Mesendoderm (in vitro differentiated cells): Measurements from ENCODE around the gene SIGLEC8.

Experiments used
- DNase-seq: peaks from one replicate; pipeline ENCODE4 v3.0.0; 2013
- H2AK5ac ChIP-seq: 2 replicates; pipeline ENCODE4 v1.6.1; 2013; ENCODE audit warnings: low read length, inconsistent platforms
- H2BK120ac ChIP-seq: 2 replicates; pipeline ENCODE4 v1.6.1; 2013; ENCODE audit warnings: low read depth, mild to moderate bottlenecking, low read length, moderate library complexity, mixed read lengths
- H2BK15ac ChIP-seq: replicated peaks from 2 replicates; pipeline ENCODE4 v1.6.1; 2013; ENCODE audit warnings: low read depth, mild to moderate bottlenecking, moderate library complexity
- H2BK5ac ChIP-seq: 2 replicates; pipeline ENCODE4 v1.6.1; 2013; ENCODE audit warnings: low read length, inconsistent platforms
- H3K18ac ChIP-seq: 2 replicates; pipeline ENCODE4 v1.6.1; 2013; ENCODE audit warnings: mild to moderate bottlenecking, low read length, mixed read lengths
- H3K23ac ChIP-seq: one replicate; pipeline ENCODE4 v1.6.1; 2013; ENCODE audit warnings: low read length
- H3K27ac ChIP-seq: 2 replicates; pipeline ENCODE4 v1.5.1; 2013; ENCODE audit warnings: low read depth, mild to moderate bottlenecking, inconsistent platforms, low read length, moderate library complexity
- H3K27me3 ChIP-seq: 2 replicates; pipeline ENCODE4 v1.6.1; 2013; ENCODE audit warnings: low read length, control low read depth, mild to moderate bottlenecking, inconsistent platforms; ENCODE audit not compliant: insufficient read depth, poor library complexity
- H3K36me3 ChIP-seq: 2 replicates; pipeline ENCODE4 v1.6.1; 2013; ENCODE audit warnings: low read length, inconsistent platforms; ENCODE audit not compliant: control insufficient read depth, insufficient read depth
- H3K4ac ChIP-seq: one replicate; pipeline ENCODE4 v1.6.1; 2013; ENCODE audit warnings: low read depth, mild to moderate bottlenecking, low read length, moderate library complexity
- H3K4me1 ChIP-seq: 2 replicates; pipeline ENCODE4 v1.6.1; 2013; ENCODE audit warnings: low read depth, low read length, inconsistent platforms; ENCODE audit not compliant: control insufficient read depth
- H3K4me2 ChIP-seq: 2 replicates; pipeline ENCODE4 v1.6.1; 2013; ENCODE audit warnings: low read length
- H3K4me3 ChIP-seq: 2 replicates; pipeline ENCODE4 v1.5.1; 2013; ENCODE audit warnings: mild to moderate bottlenecking, low read length
- H3K56ac ChIP-seq: one replicate; pipeline ENCODE4 v1.6.1; 2013; ENCODE audit warnings: low read length
- H3K79me1 ChIP-seq: 2 replicates; pipeline ENCODE4 v1.6.1; 2013; ENCODE audit warnings: low read length, inconsistent platforms
- H3K79me2 ChIP-seq: 2 replicates; pipeline ENCODE4 v1.6.1; 2013; ENCODE audit warnings: mild to moderate bottlenecking, low read length; ENCODE audit not compliant: control insufficient read depth, insufficient read depth
- H3K9ac ChIP-seq: 2 replicates; pipeline ENCODE4 v1.6.1; 2013; ENCODE audit warnings: low read length, inconsistent platforms
- H4K5ac ChIP-seq: one replicate; pipeline ENCODE4 v1.6.1; 2013; ENCODE audit warnings: low read length
- H4K8ac ChIP-seq: one replicate; pipeline ENCODE4 v1.6.1; 2013; ENCODE audit warnings: low read depth, mild to moderate bottlenecking, control low read depth, low read length, moderate library complexity
- WGBS: extraction: QIAGEN DNeasy Blood & Tissue Kit; methylation state at CpG from one replicate; pipeline ENCODE4 v1.1.7; 2013; ENCODE audit warnings: low lambda C conversion rate, missing lambda C conversion rate; ENCODE audit not compliant: insufficient coverage; ENCODE audit errors: extremely low coverage; 5-methylcytosine and 5-hydroxymethylcytosine counted together

SIGLEC8 gene

GRCh38 chr19:51489113-51489512, 30.9 kb upstream of the SIGLEC8 start:
- H3K9ac ChIP-seq = no peak overlapping the region
- no peak overlapping the region for H2BK120ac ChIP-seq
- no peak overlapping the region for H3K56ac ChIP-seq
- no peak overlapping the region for H3K4ac ChIP-seq
- H2BK15ac ChIP-seq = no peak overlapping the region
- no peak overlapping the region for H4K5ac ChIP-seq
- H3K4me3 ChIP-seq = no peak overlapping the region
- H3K18ac ChIP-seq = no peak overlapping the region
- H3K36me3 ChIP-seq = no peaks in the 10 kb centered on the region
- no peaks in the 10 kb centered on the region for H3K79me1 ChIP-seq
- WGBS = no CpG with 5 or more reads among the region's 2 CpGs
- H3K4me2 ChIP-seq = no peak overlapping the region
- H2AK5ac ChIP-seq = no peak overlapping the region
- no peak overlapping the region for H4K8ac ChIP-seq
- H3K79me2 ChIP-seq = no peaks in the 10 kb centered on the region
- no peak overlapping the region for H3K27ac ChIP-seq
- H3K4me1 ChIP-seq = no peaks in the 10 kb centered on the region
- no peaks in the 10 kb centered on the region for H3K27me3 ChIP-seq
- no peak overlapping the region for H2BK5ac ChIP-seq
- no peak overlapping the region for H3K23ac ChIP-seq
- no peak for DNase-seq

GRCh38 chr19:51488491-51488890, 30.2 kb upstream of the SIGLEC8 start:
- no peak overlapping the region for H2BK120ac ChIP-seq
- no peaks in the 10 kb centered on the region for H3K79me1 ChIP-seq
- no peak overlapping the region for H4K8ac ChIP-seq
- no peak overlapping the region for H3K27ac ChIP-seq
- H2BK15ac ChIP-seq = no peak overlapping the region
- no peaks in the 10 kb centered on the region for H3K27me3 ChIP-seq
- no peak overlapping the region for H3K18ac ChIP-seq
- H3K79me2 ChIP-seq = no peaks in the 10 kb centered on the region
- no peaks in the 10 kb centered on the region for H3K36me3 ChIP-seq
- H2BK5ac ChIP-seq = no peak overlapping the region
- no peaks in the 10 kb centered on the region for H3K4me1 ChIP-seq
- no peak overlapping the region for H2AK5ac ChIP-seq
- H3K23ac ChIP-seq = no peak overlapping the region
- no peak overlapping the region for H3K4ac ChIP-seq
- no peak overlapping the region for H3K4me3 ChIP-seq
- no peak overlapping the region for H4K5ac ChIP-seq
- no peak for DNase-seq
- H3K9ac ChIP-seq = no peak overlapping the region
- no peak overlapping the region for H3K4me2 ChIP-seq
- WGBS = no CpG with 5 or more reads among the region's 3 CpGs
- no peak overlapping the region for H3K56ac ChIP-seq

GRCh38 chr19:51485960-51486660, 27.9 kb upstream of the SIGLEC8 start:
- Histone ChIP-seq H3K4ac (no peak overlapping the region), H3K4me2 (no peak overlapping the region), H2BK120ac (no peak overlapping the region), H3K4me1 (no peaks in the 10 kb centered on the region), H3K79me1 (no peaks in the 10 kb centered on the region), H3K9ac (no peak overlapping the region), H2AK5ac (no peak overlapping the region), H3K23ac (no peak overlapping the region), H2BK5ac (no peak overlapping the region), H3K4me3 (no peak overlapping the region), H3K27ac (no peak overlapping the region), H3K79me2 (no peaks in the 10 kb centered on the region), H4K5ac (no peak overlapping the region), H3K27me3 (no peaks in the 10 kb centered on the region), H3K56ac (no peak overlapping the region), H4K8ac (no peak overlapping the region), H3K18ac (no peak overlapping the region), H3K36me3 (no peaks in the 10 kb centered on the region), H2BK15ac (no peak overlapping the region)
- whole genome bisulfite sequencing = 100% methylated on average over 1 of the region's 5 CpGs
- DNase-seq = no peak

- H3K79me1 ChIP-seq = no peaks in the 10 kb centered on the region
- H3K4me2 ChIP-seq = no peak overlapping the region
- no peak overlapping the region for H3K4ac ChIP-seq
- no peaks in the 10 kb centered on the region for H3K4me1 ChIP-seq
- no peaks in the 10 kb centered on the region for H3K27me3 ChIP-seq
- no peak overlapping the region for H3K23ac ChIP-seq
- H3K79me2 ChIP-seq = no peaks in the 10 kb centered on the region
- no peak overlapping the region for H3K9ac ChIP-seq
- H4K8ac ChIP-seq = no peak overlapping the region
- H3K36me3 ChIP-seq = no peaks in the 10 kb centered on the region
- WGBS = no CpG with 5 or more reads among the region's 8 CpGs
- no peak overlapping the region for H4K5ac ChIP-seq
- no peak overlapping the region for H2AK5ac ChIP-seq
- no peak overlapping the region for H2BK15ac ChIP-seq
- no peak overlapping the region for H3K56ac ChIP-seq
- H2BK5ac ChIP-seq = no peak overlapping the region
- no peak overlapping the region for H2BK120ac ChIP-seq
- H3K4me3 ChIP-seq = no peak overlapping the region
- no peak overlapping the region for H3K27ac ChIP-seq
- H3K18ac ChIP-seq = no peak overlapping the region
- DNase-seq = peak; percentile 14
These were observed 22.3 kb upstream of the SIGLEC8 start for GRCh38 chr19:51480590-51480989.

GRCh38 chr19:51479531-51480331, 21.5 kb upstream of the SIGLEC8 start:
- H2BK5ac ChIP-seq = no peak overlapping the region

More at GRCh38 chr19:51479531-51480331, 21.5 kb upstream of the SIGLEC8 start:
- Histone ChIP-seq H3K4ac (no peak overlapping the region), H4K5ac (no peak overlapping the region), H3K4me3 (no peak overlapping the region), H3K9ac (no peak overlapping the region), H2AK5ac (no peak overlapping the region), H3K79me2 (no peaks in the 10 kb centered on the region), H3K18ac (no peak overlapping the region), H3K56ac (no peak overlapping the region), H3K36me3 (no peaks in the 10 kb centered on the region), H3K4me1 (no peaks in the 10 kb centered on the region), H3K27me3 (no peaks in the 10 kb centered on the region), H3K4me2 (no peak overlapping the region), H2BK120ac (no peak overlapping the region), H4K8ac (no peak overlapping the region), H3K23ac (no peak overlapping the region), H3K27ac (no peak overlapping the region), H2BK15ac (no peak overlapping the region), H3K79me1 (no peaks in the 10 kb centered on the region)
- no CpG with 5 or more reads among the region's 12 CpGs for WGBS
- no peak for DNase-seq
